Trophoblast cell (in vitro differentiated cells and primary cell): ENCODE results near the gene BEND4.

Experiments used
- DNase-seq, 2 donors: peaks; one replicate each; pipeline ENCODE4 v3.0.0-alpha.2; 2016
- H2AFZ ChIP-seq: 2 replicates; pipeline ENCODE4 v1.6.1; 2013; ENCODE audit warnings: low read length, moderate library complexity, mild to moderate bottlenecking; ENCODE audit not compliant: insufficient read depth, poor library complexity
- H2AK5ac ChIP-seq: 2 replicates; pipeline ENCODE4 v1.6.1; 2013; ENCODE audit warnings: mild to moderate bottlenecking, low read length
- H2BK120ac ChIP-seq: 2 replicates; pipeline ENCODE4 v1.6.1; 2013; ENCODE audit warnings: low read length, mild to moderate bottlenecking, moderate library complexity; ENCODE audit not compliant: insufficient read depth, poor library complexity
- H2BK12ac ChIP-seq: 2 replicates; pipeline ENCODE4 v1.6.1; 2013; ENCODE audit warnings: mild to moderate bottlenecking, low read length, moderate library complexity
- H2BK5ac ChIP-seq: 2 replicates; pipeline ENCODE4 v1.6.1; 2013; ENCODE audit warnings: low read length, low read depth, moderate library complexity, mild to moderate bottlenecking; ENCODE audit not compliant: poor library complexity
- H3K14ac ChIP-seq: 2 replicates; pipeline ENCODE4 v1.6.1; 2013; ENCODE audit warnings: mild to moderate bottlenecking, low read length
- H3K18ac ChIP-seq: 2 replicates; pipeline ENCODE4 v1.6.1; 2013; ENCODE audit warnings: mild to moderate bottlenecking, low read length
- H3K23ac ChIP-seq: 2 replicates; pipeline ENCODE4 v1.6.1; 2013; ENCODE audit warnings: low read length
- H3K27ac ChIP-seq: 2 replicates; pipeline ENCODE4 v1.5.1; 2013; ENCODE audit warnings: low read depth, mild to moderate bottlenecking, inconsistent platforms, low read length, moderate library complexity
- H3K27me3 ChIP-seq: 2 replicates; pipeline ENCODE4 v1.6.1; 2013; ENCODE audit warnings: inconsistent platforms, mild to moderate bottlenecking, low read length, moderate library complexity; ENCODE audit not compliant: insufficient read depth
- H3K36me3 ChIP-seq, 2 experiments: 1 replicate in 1 of 2; 2 replicates in 1 of 2; pipeline ENCODE4 v1.6.1; 2013; ENCODE audit warnings: low read length in 2 of 2, mild to moderate bottlenecking in 2 of 2, moderate library complexity in 1 of 2; ENCODE audit not compliant: insufficient read depth in 2 of 2, control insufficient read depth in 1 of 2
- H3K4ac ChIP-seq: 2 replicates; pipeline ENCODE4 v1.6.1; 2013; ENCODE audit warnings: low read depth, mild to moderate bottlenecking, low read length, moderate library complexity
- H3K4me1 ChIP-seq, 2 experiments: 1 replicate in 1 of 2; 2 replicates in 1 of 2; pipeline ENCODE4 v1.6.1; 2013; ENCODE audit warnings: low read length in 2 of 2, mild to moderate bottlenecking in 2 of 2, moderate library complexity in 1 of 2; ENCODE audit not compliant: insufficient read depth in 2 of 2, control insufficient read depth in 1 of 2
- H3K4me2 ChIP-seq: 2 replicates; pipeline ENCODE4 v1.6.1; 2013; ENCODE audit warnings: inconsistent platforms, mild to moderate bottlenecking, low read length, moderate library complexity
- H3K4me3 ChIP-seq: 2 replicates; pipeline ENCODE4 v1.5.1; 2013; ENCODE audit warnings: mild to moderate bottlenecking, low read depth, low read length, inconsistent platforms
- H3K79me1 ChIP-seq: one replicate; pipeline ENCODE4 v1.6.1; 2013; ENCODE audit warnings: low read length
- H3K79me2 ChIP-seq: 2 replicates; pipeline ENCODE4 v1.6.1; 2013; ENCODE audit warnings: low read length, mild to moderate bottlenecking; ENCODE audit not compliant: control insufficient read depth, insufficient read depth, poor library complexity
- H3K9ac ChIP-seq: 2 replicates; pipeline ENCODE4 v1.6.1; 2013; ENCODE audit warnings: mild to moderate bottlenecking, low read length
- H3K9me3 ChIP-seq: 2 replicates; pipeline ENCODE4 v1.6.1; 2013; ENCODE audit warnings: low read depth, mild to moderate bottlenecking, control low read depth, inconsistent platforms, low read length; ENCODE audit not compliant: insufficient read depth
- H4K12ac ChIP-seq: 2 replicates; pipeline ENCODE4 v1.6.1; 2013; ENCODE audit warnings: low read depth, mild to moderate bottlenecking, low read length, moderate library complexity
- H4K8ac ChIP-seq: 2 replicates; pipeline ENCODE4 v1.6.1; 2013; ENCODE audit warnings: low read depth, mild to moderate bottlenecking, low read length, moderate library complexity
- H4K91ac ChIP-seq: one replicate; pipeline ENCODE4 v1.6.1; 2013; ENCODE audit warnings: low read depth, mild to moderate bottlenecking, low read length, moderate library complexity
- WGBS: extraction: QIAGEN DNeasy Blood & Tissue Kit; methylation state at CpG from one replicate; pipeline ENCODE4 v1.1.7; 2013; ENCODE audit warnings: missing lambda C conversion rate; ENCODE audit not compliant: insufficient read length, insufficient coverage; ENCODE audit errors: extremely low coverage; 5-methylcytosine and 5-hydroxymethylcytosine counted together

BEND4 gene

DNA sequence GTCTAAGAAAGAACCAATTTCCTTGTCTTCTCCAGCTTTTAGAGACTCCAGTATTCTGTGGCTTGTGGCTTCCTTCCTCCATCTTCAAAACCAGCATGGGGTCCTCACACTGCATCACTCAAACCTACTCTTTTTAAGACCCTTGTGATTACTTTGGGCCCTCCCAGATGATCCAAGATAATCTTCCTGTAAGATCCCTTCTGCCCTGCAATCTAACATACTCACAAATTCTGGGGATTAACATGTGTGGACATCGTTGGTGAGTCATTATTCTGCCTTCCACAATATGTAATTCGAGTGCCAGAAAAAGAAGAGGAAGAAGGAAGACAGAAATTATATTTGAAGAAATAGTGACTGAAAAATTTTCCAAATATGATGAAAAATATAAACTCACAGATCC lies 47.9 kb downstream of the BEND4 start:
- Histone ChIP-seq H3K27ac (no peak overlapping the region), H2AK5ac (no peak overlapping the region), H3K4me1 (no peaks in the 10 kb centered on the region), H3K18ac (no peak overlapping the region), H2AFZ (no peak overlapping the region), H3K79me2 (no peaks in the 10 kb centered on the region), H3K9ac (no peak overlapping the region), H3K14ac (no peak overlapping the region), H3K4me3 (no peak overlapping the region), H4K91ac (no peak overlapping the region), H4K8ac (no peak overlapping the region), H2BK120ac (no peak overlapping the region), H2BK12ac (no peak overlapping the region), H3K27me3 (no peaks in the 10 kb centered on the region), H3K4ac (no peak overlapping the region), H4K12ac (no peak overlapping the region), H3K9me3 (no peaks in the 10 kb centered on the region), H3K4me2 (no peak overlapping the region), H2BK5ac (no peak overlapping the region), H3K23ac (no peak overlapping the region), H3K36me3 (no peaks in the 10 kb centered on the region), H3K79me1 (no peaks in the 10 kb centered on the region)
- no peak for DNase-seq
- WGBS = no CpG with 5 or more reads among the region's 2 CpGs

DNA sequence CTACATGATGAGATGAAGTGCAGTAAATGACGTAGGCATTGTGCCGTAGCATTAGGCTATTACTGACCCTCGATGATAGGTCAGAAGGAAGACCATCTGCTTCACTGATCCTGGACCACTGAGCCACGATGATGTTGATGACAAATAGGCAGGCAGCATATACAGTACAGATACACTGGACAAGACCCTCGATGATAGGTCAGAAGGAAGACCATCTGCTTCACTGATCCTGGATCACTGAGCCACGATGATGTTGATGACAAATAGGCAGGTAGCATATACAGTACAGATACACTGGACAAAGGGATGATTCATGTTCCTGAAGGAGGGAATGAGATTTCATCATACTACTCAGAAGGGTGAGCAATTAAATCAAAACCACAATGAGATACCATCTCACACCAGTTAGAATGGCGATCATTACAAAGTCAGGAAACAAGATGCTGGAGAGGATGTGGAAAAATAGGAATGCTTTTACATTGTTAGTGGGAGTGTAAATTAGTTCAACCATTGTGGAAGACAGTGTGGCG lies 50.9 kb downstream of the BEND4 start:
- Histone ChIP-seq H3K9ac (no peak overlapping the region), H2AK5ac (no peak overlapping the region), H3K79me2 (no peaks in the 10 kb centered on the region), H3K4me3 (no peak overlapping the region), H4K91ac (no peak overlapping the region), H3K27me3 (no peaks in the 10 kb centered on the region), H3K4me1 (no peaks in the 10 kb centered on the region), H4K8ac (no peak overlapping the region), H4K12ac (no peak overlapping the region), H3K36me3 (no peaks in the 10 kb centered on the region), H3K4me2 (no peak overlapping the region), H2BK120ac (no peak overlapping the region), H3K18ac (no peak overlapping the region), H2AFZ (no peak overlapping the region), H3K14ac (no peak overlapping the region), H2BK5ac (no peak overlapping the region), H2BK12ac (no peak overlapping the region), H3K27ac (no peak overlapping the region), H3K4ac (no peak overlapping the region), H3K23ac (no peak overlapping the region), H3K9me3 (no peaks in the 10 kb centered on the region), H3K79me1 (no peaks in the 10 kb centered on the region)
- whole genome bisulfite sequencing = no CpG with 5 or more reads among the region's 8 CpGs
- DNase-seq = peak in 1 of 2 donors; percentile 29

DNA sequence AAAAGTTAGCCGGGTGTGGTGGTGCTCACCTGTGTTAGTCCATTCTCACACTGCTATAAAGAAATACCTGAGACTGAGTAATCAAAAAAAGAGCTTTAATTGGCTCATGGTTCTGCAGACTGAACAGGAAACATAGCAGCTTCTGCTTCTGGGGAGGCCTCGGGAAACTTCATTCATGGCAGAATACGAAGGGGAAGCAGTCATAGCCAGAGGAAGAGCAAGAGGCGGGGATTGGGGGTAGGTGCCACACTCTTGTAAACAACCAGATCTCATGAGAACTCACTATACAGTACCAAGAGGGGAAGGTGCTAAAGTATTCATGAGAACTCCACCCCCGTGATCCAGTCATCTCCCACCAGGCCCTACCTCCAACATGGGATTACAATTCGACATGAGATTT lies 64.1 kb downstream of the BEND4 start:
- Histone ChIP-seq H2BK120ac (no peak overlapping the region), H4K8ac (no peak overlapping the region), H2BK12ac (no peak overlapping the region), H2AK5ac (no peak overlapping the region), H3K27ac (no peak overlapping the region), H3K4me3 (no peak overlapping the region), H3K18ac (no peak overlapping the region), H3K4ac (no peak overlapping the region), H4K91ac (no peak overlapping the region), H2BK5ac (no peak overlapping the region), H3K4me2 (no peak overlapping the region), H3K79me1 (no peaks in the 10 kb centered on the region), H3K9ac (no peak overlapping the region), H3K14ac (no peak overlapping the region), H3K79me2 (no peaks in the 10 kb centered on the region), H3K27me3 (no peaks in the 10 kb centered on the region), H4K12ac (no peak overlapping the region), H3K9me3 (no peaks in the 10 kb centered on the region), H3K36me3 (peaks cover 0 to 3% of the 10 kb centered on the region in 2 experiments), H3K23ac (no peak overlapping the region), H2AFZ (no peak overlapping the region), H3K4me1 (no peaks in the 10 kb centered on the region)
- DNase-seq = no peak
- WGBS = no CpG with 5 or more reads among the region's 6 CpGs

DNA sequence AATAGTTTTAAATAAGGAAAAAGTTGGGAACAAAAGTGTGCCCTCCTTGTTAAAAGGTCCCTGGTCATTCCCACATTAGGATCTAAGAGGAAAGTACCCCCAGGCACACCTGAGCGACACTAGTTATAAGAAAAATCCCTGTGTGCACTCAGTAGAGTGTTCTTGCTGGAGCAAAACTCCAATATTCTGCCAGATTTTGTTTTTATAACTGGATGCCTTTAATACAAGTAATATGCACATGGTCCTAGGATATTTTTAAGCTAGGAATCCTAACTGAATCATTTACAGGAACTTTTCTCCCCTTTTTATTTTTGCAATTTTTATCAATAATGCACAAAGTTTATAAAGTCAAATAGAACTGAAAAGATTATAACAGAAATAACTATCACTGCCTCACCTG lies 68.6 kb downstream of the BEND4 start:
- Histone ChIP-seq H4K91ac (no peak overlapping the region), H3K4ac (no peak overlapping the region), H3K23ac (no peak overlapping the region), H2AK5ac (no peak overlapping the region), H3K9me3 (no peaks in the 10 kb centered on the region), H3K27ac (no peak overlapping the region), H3K4me1 (no peaks in the 10 kb centered on the region), H2BK120ac (no peak overlapping the region), H3K9ac (no peak overlapping the region), H4K8ac (no peak overlapping the region), H3K79me2 (no peaks in the 10 kb centered on the region), H3K14ac (no peak overlapping the region), H4K12ac (no peak overlapping the region), H3K4me3 (no peak overlapping the region), H3K79me1 (no peaks in the 10 kb centered on the region), H2BK5ac (no peak overlapping the region), H2BK12ac (no peak overlapping the region), H3K36me3 (no peaks in the 10 kb centered on the region), H3K18ac (no peak overlapping the region), H3K4me2 (no peak overlapping the region), H2AFZ (no peak overlapping the region), H3K27me3 (no peaks in the 10 kb centered on the region)
- no peak for DNase-seq
- no CpG with 5 or more reads among the region's 1 CpG for WGBS
